ENCODE data around the gene ARHGAP25.

- TF ChIP-seq CTCF (IDR thresholded peaks at IDR 0.05; ENCODE audit: low read depth, low read length, poor library complexity, severe bottlenecking) = no peak
- TF ChIP-seq EZH2phosphoT487 (IDR thresholded peaks at IDR 0.05; ENCODE audit: borderline replicate concordance, low read length) = no peak
These were observed 36.7 kb downstream of the ARHGAP25 start for GRCh38 chr2:68771211-68771751.
